Gastroesophageal sphincter (tissue), 4 donors: ENCODE measurements around the gene CNTNAP5. TPM values are rescaled to one million over a fixed set of nuclear protein-coding genes. Genes with fewer than 3 reads are reported as not detected.

ENCODE experiments used
- ATAC-seq: fragments of 150-250 bp; one replicate; pipeline ENCODE4 v1.9.1; 2016; ENCODE audit warnings: mild to moderate bottlenecking, moderate library complexity
- H3K27ac ChIP-seq, 4 donors: fragments of 200-600 bp; sonication (generic) in 3 of 4; 1 replicate in 3 of 4; 2 replicates in 1 of 4; pipeline ENCODE4 v1.5.1; 2016 to 2019
- H3K27me3 ChIP-seq: fragments of 200-600 bp; sonication (generic); one replicate; pipeline ENCODE4 v1.5.1; 2019
- H3K36me3 ChIP-seq, 2 donors: fragments of 200-600 bp; sonication (generic); one replicate each; pipeline ENCODE4 v1.5.1; 2019; ENCODE audit warnings: control low read depth in 1 of 2
- H3K4me1 ChIP-seq, 3 donors: fragments of 200-600 bp; sonication (generic); 1 replicate in 2 of 3; 2 replicates in 1 of 3; pipeline ENCODE4 v1.5.1; 2016 to 2019; ENCODE audit warnings: control low read depth in 2 of 3
- H3K4me3 ChIP-seq, 2 donors: fragments of 200-600 bp; sonication (generic); one replicate each; pipeline ENCODE4 v1.5.1; 2019; ENCODE audit warnings: mild to moderate bottlenecking in 1 of 2, moderate library complexity in 1 of 2
- H3K9me3 ChIP-seq, 3 donors: fragments of 200-600 bp; sonication (generic); one replicate each; pipeline ENCODE4 v1.5.1; 2017 to 2019; ENCODE audit warnings: control low read depth in 2 of 3
- CTCF ChIP-seq, 4 experiments: fragments of 200-600 bp in 2 of 4; fragments of 450-650 bp in 2 of 4; sonication (generic) in 1 of 4; IDR thresholded peaks; one replicate each; pipeline ENCODE4 v1.5.1; 2017 to 2019; ENCODE audit warnings: antibody characterized with exemption in 4 of 4, mild to moderate bottlenecking in 2 of 4, moderate library complexity in 2 of 4
- EP300 ChIP-seq: sonication (generic); formaldehyde crosslinking; IDR thresholded peaks from one replicate; pipeline ENCODE4 v1.6.1; 2017; ENCODE audit warnings: antibody characterized with exemption, mild to moderate bottlenecking
- POLR2A ChIP-seq, 2 donors: fragments of 450-650 bp; IDR thresholded peaks; one replicate each; pipeline ENCODE4 v1.6.1; 2017; ENCODE audit warnings: antibody characterized with exemption in 2 of 2, mild to moderate bottlenecking in 2 of 2, moderate library complexity in 1 of 2
- POLR2AphosphoS5 ChIP-seq: sonication (generic); formaldehyde crosslinking; IDR thresholded peaks from one replicate; pipeline ENCODE4 v1.6.1; 2017; ENCODE audit warnings: antibody characterized with exemption
- WGBS, 2 donors: methylation state at CpG; one replicate each; pipeline ENCODE4 v1.1.5; 2018; ENCODE audit warnings: low coverage in 1 of 2; 5-methylcytosine and 5-hydroxymethylcytosine counted together
- total RNA-seq, 4 donors: library from RNA; depleted of rRNA; stranded (reverse); fragments of >200 nt; gene quantifications; one replicate each; pipeline ENCODE4 v1.1.0, GENCODE V29; 2016

Gene CNTNAP5
- total RNA-seq, 4 donors from 2014 or later, result 3.2 TPM; not detected in 3

- no peak for TF ChIP-seq POLR2AphosphoS5
- no peak for TF ChIP-seq POLR2A (IDR thresholded peaks at IDR 0.05)
- TF ChIP-seq CTCF (IDR thresholded peaks at IDR 0.05), result no peak
- 85 to 87% methylated on average over 4 of the region's 4 CpGs for WGBS, 2 donors
- ATAC-seq, result no peak
- Histone ChIP-seq H3K4me1 (no peaks in the 10 kb centered on the region), H3K4me3 (no peak overlapping the region), H3K27me3 (no peaks in the 10 kb centered on the region), H3K27ac (no peak overlapping the region), H3K36me3 (no peaks in the 10 kb centered on the region), H3K9me3 (no peaks in the 10 kb centered on the region)
These were observed 14.7 kb downstream of the CNTNAP5 start for GRCh38 chr2:124039762-124040291.

- WGBS, 2 donors, result 83% methylated on average over 2 of the region's 2 CpGs; no CpG with 5 or more reads in 1 of the 2 donors
- Histone ChIP-seq H3K9me3 (no peaks in the 10 kb centered on the region), H3K4me3 (no peak overlapping the region), H3K4me1 (no peaks in the 10 kb centered on the region), H3K27ac (no peak overlapping the region), H3K27me3 (no peaks in the 10 kb centered on the region), H3K36me3 (no peaks in the 10 kb centered on the region)
- no peak for ATAC-seq
- TF ChIP-seq POLR2AphosphoS5, result no peak
- no peak for TF ChIP-seq POLR2A (IDR thresholded peaks at IDR 0.05)
- TF ChIP-seq CTCF (IDR thresholded peaks at IDR 0.05), result no peak
- no peak for TF ChIP-seq EP300
These were observed 20.8 kb downstream of the CNTNAP5 start for GRCh38 chr2:124045894-124046293.

GRCh38 chr2:124046332-124046731, 21.2 kb downstream of the CNTNAP5 start:
- ATAC-seq, result no peak
- no peaks in the 10 kb centered on the region for H3K36me3 ChIP-seq
- no peak overlapping the region for H3K4me3 ChIP-seq
- no peak overlapping the region for H3K27ac ChIP-seq
- no peak for TF ChIP-seq EP300
- no peak for TF ChIP-seq POLR2AphosphoS5
- TF ChIP-seq POLR2A (IDR thresholded peaks at IDR 0.05), result no peak
- TF ChIP-seq CTCF (IDR thresholded peaks at IDR 0.05), result no peak
- no peaks in the 10 kb centered on the region for H3K4me1 ChIP-seq
- no peaks in the 10 kb centered on the region for H3K27me3 ChIP-seq
- H3K9me3 ChIP-seq, result no peaks in the 10 kb centered on the region
- WGBS, 2 donors, result 80 to 84% methylated on average over 1 to 3 of the region's 3 CpGs

- no peak for TF ChIP-seq POLR2A (IDR thresholded peaks at IDR 0.05)
- no peak for TF ChIP-seq EP300
- no peak for TF ChIP-seq POLR2AphosphoS5
- no peak for TF ChIP-seq CTCF (IDR thresholded peaks at IDR 0.05)
- H3K9me3 ChIP-seq, result no peaks in the 10 kb centered on the region
- no peaks in the 10 kb centered on the region for H3K36me3 ChIP-seq
- H3K4me1 ChIP-seq, result no peaks in the 10 kb centered on the region
- no peak overlapping the region for H3K27ac ChIP-seq
- no peaks in the 10 kb centered on the region for H3K27me3 ChIP-seq
- no peak overlapping the region for H3K4me3 ChIP-seq
- no peak for ATAC-seq
- 61 to 100% methylated on average over 1 to 2 of the region's 2 CpGs for WGBS, 2 donors
These were observed 23.0 kb downstream of the CNTNAP5 start for GRCh38 chr2:124048102-124048501.

- TF ChIP-seq POLR2AphosphoS5 (no peak), CTCF (IDR thresholded peaks at IDR 0.05) (no peak), EP300 (no peak), POLR2A (IDR thresholded peaks at IDR 0.05) (no peak)
- H3K4me3 ChIP-seq, result no peak overlapping the region
- no peak for ATAC-seq
- H3K4me1 ChIP-seq, result no peaks in the 10 kb centered on the region
- H3K9me3 ChIP-seq, result no peaks in the 10 kb centered on the region
- no peaks in the 10 kb centered on the region for H3K36me3 ChIP-seq
- H3K27me3 ChIP-seq, result no peaks in the 10 kb centered on the region
- no peak overlapping the region for H3K27ac ChIP-seq
- WGBS, 2 donors, result 58 to 86% methylated on average over 2 of the region's 2 CpGs
These were observed 23.6 kb downstream of the CNTNAP5 start for GRCh38 chr2:124048664-124049063.
